GM12892 (cell line): ENCODE measurements around the gene ITGA8.

ENCODE experiments used
- POLR2A ChIP-seq: IDR thresholded peaks from 2 replicates; pipeline ENCODE4 v1.6.1; 2011; ENCODE audit warnings: low read depth, low read length, control low read depth
- POLR2AphosphoS5 ChIP-seq: IDR thresholded peaks from 2 replicates; pipeline ENCODE4 v1.6.1; 2011; ENCODE audit warnings: low read depth, low read length, control low read depth

DNA sequence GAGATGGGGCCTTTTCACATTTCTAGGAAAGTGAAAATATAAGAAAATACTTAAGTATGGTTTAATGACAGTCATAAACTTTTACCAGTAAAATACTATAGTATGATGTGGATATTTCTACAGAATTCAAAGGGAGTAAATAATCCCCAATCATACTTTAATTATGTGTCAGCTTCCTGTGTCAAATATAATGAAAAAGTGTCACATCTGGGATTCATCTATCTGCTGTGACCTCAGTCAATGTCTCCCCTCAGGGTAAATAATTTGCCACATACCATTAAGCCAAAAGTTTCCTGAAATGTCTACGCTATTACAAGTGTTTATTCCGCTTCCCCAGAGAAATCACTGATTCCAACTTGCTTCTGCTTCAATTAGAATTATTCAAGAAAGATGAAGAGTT, 110.5 kb downstream of the ITGA8 start:
- TF ChIP-seq POLR2AphosphoS5 = no peak
- no peak for TF ChIP-seq POLR2A
